PC-9 (cell line): ENCODE results near the gene HIPK1. TPM values are rescaled to one million over a fixed set of nuclear protein-coding genes. Genes with fewer than 3 reads are reported as not detected.

Experiments
- BruUV-seq: library from RNA; stranded (reverse); fragments of 400-500 nt; replicated peaks from 2 replicates; lab custom pipeline; 2021; lab: Mats Ljungman, UMichigan
- CTCF ChIA-PET: fragments of 300-600 bp; sonication (Branson Sonifier 250); formaldehyde crosslinking; loops from one replicate; lab custom pipeline; 2022; ENCODE audit warnings: antibody characterized with exemption; lab: Charles Lee
- POLR2A ChIA-PET: fragments of 300-600 bp; sonication (Branson Sonifier 250); formaldehyde crosslinking; loops from one replicate; lab custom pipeline; 2022; ENCODE audit warnings: antibody characterized with exemption; ENCODE audit not compliant: unreplicated experiment; lab: Charles Lee
- DNase-seq, 2 experiments: peaks; one replicate each; pipeline versions ENCODE4 v3.0.0 to v3.0.0-alpha.2; 2015 to 2022; ENCODE audit warnings: mixed read lengths in 1 of 2
- H2AFZ ChIP-seq: fragments of 200-600 bp; sonication (generic); 2 replicates; pipeline ENCODE4 v1.8.1; 2017; ENCODE audit warnings: antibody characterized with exemption
- H3F3A ChIP-seq: fragments of 200-600 bp; sonication (generic); 2 replicates; pipeline ENCODE4 v1.8.1; 2017; ENCODE audit warnings: antibody characterized with exemption, mild to moderate bottlenecking, low read depth; ENCODE audit not compliant: insufficient read depth
- H3K27ac ChIP-seq: fragments of 200-600 bp; sonication (generic); 2 replicates; pipeline ENCODE4 v1.6.1; 2016; ENCODE audit warnings: mixed run types
- H3K27me3 ChIP-seq: fragments of 200-600 bp; sonication (generic); 2 replicates; pipeline ENCODE4 v1.6.1; 2016; ENCODE audit warnings: low read depth, mixed run types; ENCODE audit not compliant: insufficient read depth
- H3K36me3 ChIP-seq: fragments of 200-600 bp; sonication (generic); 2 replicates; pipeline ENCODE4 v1.6.1; 2016; ENCODE audit warnings: low read depth, mixed run types
- H3K4me1 ChIP-seq: fragments of 200-600 bp; sonication (generic); replicated peaks from 2 replicates; pipeline ENCODE4 v1.6.1; 2016; ENCODE audit warnings: mixed run types; ENCODE audit not compliant: insufficient read depth
- H3K4me2 ChIP-seq: fragments of 200-600 bp; sonication (generic); 2 replicates; pipeline ENCODE4 v1.6.1; 2017; ENCODE audit warnings: mixed run types
- H3K4me3 ChIP-seq: fragments of 200-600 bp; sonication (generic); 2 replicates; pipeline ENCODE4 v1.6.1; 2016; ENCODE audit warnings: mixed run types
- H3K79me2 ChIP-seq: fragments of 200-600 bp; sonication (generic); 2 replicates; pipeline ENCODE4 v1.6.1; 2017; ENCODE audit warnings: low read depth, mixed run types
- H3K9me2 ChIP-seq: fragments of 200-600 bp; sonication (generic); 2 replicates; pipeline ENCODE4 v1.8.1; 2017; ENCODE audit warnings: mild to moderate bottlenecking; ENCODE audit not compliant: insufficient read depth
- H3K9me3 ChIP-seq: fragments of 200-600 bp; sonication (generic); 2 replicates; pipeline ENCODE4 v1.8.1; 2016; ENCODE audit warnings: low read depth; ENCODE audit not compliant: insufficient read depth
- H4K20me1 ChIP-seq: fragments of 200-600 bp; sonication (generic); 2 replicates; pipeline ENCODE4 v1.8.1; 2017; ENCODE audit not compliant: insufficient read depth
- CTCF ChIP-seq: fragments of 200-600 bp; sonication (generic); conservative IDR thresholded peaks from 2 replicates; pipeline ENCODE4 v1.6.1; 2017; ENCODE audit warnings: mixed run types, antibody characterized with exemption, mild to moderate bottlenecking, moderate library complexity
- EZH2 ChIP-seq: fragments of 200-600 bp; sonication (generic); IDR thresholded peaks from 2 replicates; pipeline ENCODE4 v1.8.0; 2017; ENCODE audit warnings: antibody characterized with exemption, low read depth
- intact Hi-C: fragments of 100-400 bp; cut with micrococcal nuclease; formaldehyde crosslinking; loops from one replicate; pipeline ENCODE4 v1.10.0; 2022; ENCODE audit not compliant: unreplicated experiment
- total RNA-seq: library from RNA; stranded (reverse); gene quantifications from 2 replicates; pipeline ENCODE4 v1.2.3, GENCODE V29; 2021

The HIPK1 gene
- total RNA-seq, 1 experiment from 2014 or later: 26.3 TPM

GRCh38 chr1:114008480-114008941 is 79.4 kb downstream of the HIPK1 start:
- Histone ChIP-seq H3K36me3 (no peaks in the 10 kb centered on the region), H3K27ac (no peak overlapping the region), H3K4me1 (peaks cover 16% of the 10 kb centered on the region; the same call in 1 of the 2 replicates), H3K79me2 (no peaks in the 10 kb centered on the region), H3K27me3 (no peaks in the 10 kb centered on the region), H3K4me3 (no peak overlapping the region), H3K9me2 (no peaks in the 10 kb centered on the region), H4K20me1 (no peaks in the 10 kb centered on the region), H3K4me2 (no peak overlapping the region), H2AFZ (no peak overlapping the region), H3K9me3 (no peaks in the 10 kb centered on the region), H3F3A (no peaks in the 10 kb centered on the region)
- no peak for TF ChIP-seq EZH2
- no peak for TF ChIP-seq CTCF
- ChIA-PET POLR2A (no interaction called here), CTCF (no interaction called here)
- DNase-seq: peak in 1 of 2 experiments; percentile 36
- intact Hi-C loops: no loop called here
- BruUV-seq: no TSS peak

- ChIA-PET CTCF (no interaction called here), POLR2A (no interaction called here)
- Histone ChIP-seq H3K27ac (no peak overlapping the region), H3K27me3 (no peaks in the 10 kb centered on the region), H3K36me3 (no peaks in the 10 kb centered on the region), H3K9me3 (no peaks in the 10 kb centered on the region), H4K20me1 (no peaks in the 10 kb centered on the region), H2AFZ (no peak overlapping the region), H3K4me2 (no peak overlapping the region), H3F3A (no peaks in the 10 kb centered on the region; the same call in 1 of the 2 replicates), H3K9me2 (no peaks in the 10 kb centered on the region), H3K4me1 (peaks cover 17% of the 10 kb centered on the region), H3K79me2 (no peaks in the 10 kb centered on the region), H3K4me3 (no peak overlapping the region)
- TF ChIP-seq CTCF (no peak), EZH2 (no peak)
- intact Hi-C loops: no loop called here
- no TSS peak for BruUV-seq
- no peak for DNase-seq
Observed at GRCh38 chr1:114008993-114009392, 79.9 kb downstream of the HIPK1 start.

DNA sequence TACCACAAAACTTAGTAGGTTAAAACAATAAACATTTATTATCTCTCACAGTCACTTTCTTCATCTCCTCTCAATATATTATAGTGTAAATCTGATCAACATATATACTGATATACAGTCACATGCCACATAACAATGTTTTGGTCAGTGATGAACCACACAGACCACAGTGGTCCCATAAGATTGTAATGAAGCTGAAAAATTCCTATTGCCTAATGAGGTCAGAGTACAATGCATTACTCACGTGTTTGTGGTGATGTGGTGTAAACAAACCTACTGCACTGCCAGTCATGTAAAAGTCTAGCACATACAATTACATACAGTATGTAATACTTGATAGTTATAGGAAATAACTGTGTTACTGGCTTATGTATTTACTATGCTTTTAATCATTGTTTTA is 80.3 kb downstream of the HIPK1 start:
- POLR2A ChIA-PET: no interaction called here
- Histone ChIP-seq H3K36me3 (no peaks in the 10 kb centered on the region), H3K9me2 (no peaks in the 10 kb centered on the region), H3K4me2 (no peak overlapping the region), H3K27ac (no peak overlapping the region), H3K4me3 (no peak overlapping the region), H3K79me2 (no peaks in the 10 kb centered on the region), H3K9me3 (no peaks in the 10 kb centered on the region), H3F3A (peaks cover 3% of the 10 kb centered on the region; the same call in 1 of the 2 replicates), H3K27me3 (no peaks in the 10 kb centered on the region), H2AFZ (no peak overlapping the region), H3K4me1 (peaks cover 21% of the 10 kb centered on the region), H4K20me1 (no peaks in the 10 kb centered on the region)
- intact Hi-C loops: no loop called here
- TF ChIP-seq CTCF (no peak), EZH2 (no peak)
- CTCF ChIA-PET: interaction anchor here (0.6 kb wide), 1 partner anchor 9 kb away, joined by 3 read pairs; no protein-coding TSS in a partner anchor
- peak in 1 of 2 experiments; percentile 71 for DNase-seq
- no TSS peak for BruUV-seq
